GM18519 (cell line): ENCODE results near the gene BATF.

Experiments
- ATAC-seq: cut with Tn5 transposase; IDR thresholded peaks from one replicate; pipeline ENCODE4 v1.9.1; 2021; ENCODE audit warnings: mild to moderate bottlenecking, moderate library complexity; ENCODE audit not compliant: unreplicated experiment, low FRiP score

Gene BATF

DNA sequence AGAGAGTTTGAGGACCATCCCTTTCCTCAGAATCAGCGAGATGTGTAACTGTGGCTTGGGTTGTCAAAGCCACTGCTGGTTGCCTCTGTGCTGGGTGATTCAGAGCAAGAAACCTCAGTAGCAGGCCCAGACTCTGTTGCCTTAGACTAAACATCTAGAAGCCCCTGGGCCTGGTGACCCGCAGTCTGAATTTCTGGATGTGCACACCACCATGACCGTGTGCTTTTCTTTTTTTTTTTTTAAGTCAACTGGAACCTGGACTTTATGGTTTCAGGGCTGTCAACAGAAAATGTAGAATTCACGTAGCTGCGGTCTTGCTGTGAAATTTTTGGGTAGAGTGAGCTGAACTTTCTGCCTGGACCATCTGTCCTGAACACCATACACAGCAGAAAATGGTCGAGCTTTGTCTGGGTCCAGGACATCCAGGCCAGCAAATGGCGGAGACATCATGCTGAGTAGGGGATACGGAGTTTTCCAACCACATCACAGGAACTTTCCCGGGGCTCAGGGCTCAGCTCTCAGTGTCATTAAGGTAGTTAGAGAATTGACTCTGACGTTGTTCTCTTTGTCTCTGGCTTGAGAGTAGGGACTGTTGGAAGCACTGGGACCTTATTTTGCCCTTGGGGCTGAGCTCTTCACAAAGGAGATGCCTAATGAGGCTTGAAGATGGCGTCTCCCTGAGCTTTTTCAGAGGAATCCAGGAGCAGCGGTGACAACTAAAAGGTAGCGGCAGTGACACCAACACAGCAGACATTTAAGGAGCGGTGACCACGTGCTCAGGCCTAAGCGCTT lies 23.0 kb upstream of the BATF start:
- ATAC-seq: no peak

DNA sequence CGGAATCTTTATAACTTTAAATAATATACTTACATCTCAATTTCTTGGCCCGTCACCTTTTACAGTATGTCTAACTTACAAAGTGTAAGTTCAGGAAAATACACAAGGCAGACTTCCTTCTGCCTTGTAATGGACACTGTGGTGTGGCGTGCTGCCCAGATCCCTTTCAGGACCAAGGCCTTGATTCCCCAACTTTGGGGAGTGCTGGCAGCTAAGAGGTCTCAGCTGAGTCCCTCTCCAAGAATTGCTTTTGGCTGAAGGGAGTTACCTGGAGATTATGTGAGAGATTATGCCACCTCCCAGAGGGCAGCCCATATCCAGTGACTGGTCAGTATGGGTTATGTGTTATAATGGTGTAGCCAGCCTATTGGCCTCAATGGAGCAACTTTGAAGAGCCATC lies 21.2 kb upstream of the BATF start:
- no peak for ATAC-seq

DNA sequence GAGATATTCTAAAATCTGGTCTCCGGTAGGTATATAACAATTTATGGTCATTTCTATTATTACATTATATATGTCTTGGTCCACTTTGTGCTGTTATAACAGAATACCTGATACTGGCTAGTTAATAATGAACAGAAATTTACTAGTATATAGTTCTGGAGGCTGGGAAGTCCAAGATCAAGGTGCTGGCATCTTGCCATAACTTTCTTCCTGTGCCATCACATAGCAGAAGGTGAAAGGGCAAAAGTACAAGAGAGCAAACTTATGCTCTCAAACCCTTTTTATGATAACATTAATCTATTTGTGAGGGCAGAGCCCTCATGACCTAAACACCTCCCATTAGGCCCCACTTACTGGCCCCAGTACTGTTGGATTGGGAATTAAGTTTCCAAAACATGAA lies 17.9 kb upstream of the BATF start:
- no peak for ATAC-seq

DNA sequence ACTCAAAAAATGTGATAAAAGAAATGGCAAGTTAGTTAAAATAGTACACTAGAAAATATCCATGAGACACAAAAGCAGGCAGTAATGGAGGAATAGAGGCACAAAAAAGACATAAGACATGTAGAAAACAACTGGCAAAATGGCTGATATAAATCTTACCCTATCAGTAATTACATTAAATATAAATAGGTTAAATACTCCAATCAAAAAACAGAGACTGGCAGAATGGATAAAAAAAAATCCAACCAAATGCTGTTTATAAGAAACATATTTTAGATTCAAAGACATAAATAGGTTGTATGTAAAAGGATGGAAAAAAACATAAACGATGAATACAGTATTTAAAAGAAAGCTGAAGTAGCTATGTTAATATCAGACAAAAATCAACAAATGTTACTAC lies 15.3 kb upstream of the BATF start:
- ATAC-seq: no peak

DNA sequence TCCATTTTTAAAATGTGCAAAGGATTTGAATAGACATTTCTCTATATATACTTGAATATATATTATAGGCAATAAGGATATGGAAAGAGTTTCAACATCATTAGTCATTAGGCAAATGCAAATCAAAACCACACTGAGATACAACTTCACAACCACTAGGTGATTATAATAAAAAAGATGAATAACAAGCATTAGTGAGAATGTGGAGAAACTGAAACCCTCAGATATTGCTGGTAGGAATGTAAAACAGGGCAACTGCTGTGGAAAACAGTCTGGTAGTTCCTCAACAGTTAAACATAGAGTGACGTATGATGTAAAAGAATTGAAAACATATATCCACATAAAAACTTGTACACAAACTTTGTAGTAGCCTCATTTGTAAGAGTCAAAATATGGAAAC lies 11.7 kb upstream of the BATF start:
- ATAC-seq: no peak

DNA sequence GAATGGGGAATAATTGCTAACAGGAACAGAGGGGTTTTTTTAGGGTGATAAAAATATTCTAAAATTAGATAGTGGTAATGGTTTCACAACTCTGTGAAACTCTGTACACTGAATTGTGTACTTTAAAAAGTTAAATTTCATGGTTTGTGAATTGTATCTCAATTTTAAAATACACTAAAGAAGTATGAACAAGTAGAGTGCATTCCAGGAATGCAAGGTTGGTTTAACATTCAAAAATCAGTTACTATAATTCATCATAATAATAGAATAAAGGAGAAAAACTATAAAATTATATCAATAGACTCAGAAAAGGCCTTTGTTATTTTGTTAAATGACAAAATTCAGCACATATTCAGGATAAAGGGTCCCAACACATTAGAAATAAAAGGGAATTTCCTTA lies 11.1 kb upstream of the BATF start:
- ATAC-seq: no peak

DNA sequence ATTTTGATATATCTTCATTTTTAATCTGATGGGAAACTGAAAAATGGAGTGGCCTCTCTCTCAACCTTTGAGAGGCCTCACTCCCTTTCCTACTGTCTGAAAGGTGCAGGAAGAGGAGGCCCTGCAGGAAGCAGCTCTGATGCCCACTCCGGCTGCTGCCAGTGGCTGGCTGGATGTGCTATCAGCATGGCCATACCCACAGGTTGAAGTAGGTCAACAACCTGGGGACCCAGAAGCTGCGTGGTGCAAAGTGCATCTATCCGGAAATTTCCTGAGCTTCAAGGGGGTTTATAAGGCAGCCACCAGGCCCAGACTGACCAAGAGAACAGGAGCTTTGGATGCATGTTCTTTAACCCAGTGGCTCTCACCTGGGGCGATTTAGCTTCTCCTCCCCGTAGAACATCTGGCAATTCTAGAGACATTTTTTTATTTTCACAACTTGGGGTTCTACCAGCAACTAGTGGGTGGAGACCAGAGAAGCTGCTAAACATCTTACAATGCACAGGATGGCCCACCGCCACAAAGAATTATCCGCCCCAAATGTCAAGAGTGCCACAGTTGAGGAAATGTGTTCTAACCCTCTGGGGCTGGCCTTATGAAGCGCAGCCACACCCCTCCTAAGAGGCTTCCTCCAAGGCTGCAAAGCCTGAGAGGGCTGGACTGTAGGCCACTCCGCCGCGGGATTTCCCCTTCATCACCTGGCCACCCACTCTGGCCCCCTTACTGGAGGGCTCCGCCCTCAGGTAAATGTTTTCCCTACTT lies 8.2 kb upstream of the BATF start:
- no peak for ATAC-seq

DNA sequence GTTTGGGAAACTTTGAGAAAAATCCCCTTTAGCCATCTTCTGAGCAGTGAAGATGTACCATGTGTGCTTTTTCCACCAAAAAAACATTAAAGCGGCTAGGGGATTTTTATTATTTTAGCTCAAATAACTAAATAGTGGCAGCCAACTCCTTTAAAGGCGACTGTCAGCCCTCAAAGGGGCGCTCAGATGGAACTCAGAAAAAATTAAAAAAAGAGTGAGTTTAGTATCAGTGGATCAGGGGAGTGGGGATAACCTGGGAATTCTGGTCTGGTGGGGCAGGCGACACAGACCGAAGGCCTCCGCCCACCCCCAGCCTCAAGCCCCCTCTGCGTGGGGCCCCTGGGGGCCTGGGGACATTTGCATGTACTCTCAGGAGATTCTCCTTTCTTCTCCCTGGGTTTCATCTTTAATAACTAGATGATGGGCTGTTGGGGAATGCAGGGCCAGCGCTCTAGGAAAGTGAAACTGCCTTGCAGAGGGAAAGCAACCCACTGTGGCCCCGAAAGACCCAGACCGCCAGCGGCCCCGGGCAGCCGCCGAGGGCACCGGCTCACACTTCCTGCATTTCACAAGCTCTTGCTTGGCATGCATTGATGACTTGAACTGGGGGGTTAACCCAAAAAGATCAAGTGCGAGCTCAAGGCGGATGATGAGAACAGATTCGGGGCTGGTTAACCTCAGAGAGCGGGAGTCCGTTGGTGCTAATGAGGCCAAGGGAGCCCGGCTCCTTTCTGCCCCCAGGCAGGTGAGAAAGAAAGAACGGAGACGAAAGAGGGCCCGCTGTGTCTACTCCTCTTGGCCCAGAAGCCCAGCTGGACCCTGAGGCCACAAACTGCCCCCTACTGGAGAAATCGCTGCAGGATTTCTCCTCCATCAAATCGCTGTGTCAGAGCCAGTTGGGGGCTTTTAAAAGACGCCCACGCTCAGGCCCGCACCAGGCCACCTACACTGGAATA lies 7.3 kb upstream of the BATF start:
- no peak for ATAC-seq

DNA sequence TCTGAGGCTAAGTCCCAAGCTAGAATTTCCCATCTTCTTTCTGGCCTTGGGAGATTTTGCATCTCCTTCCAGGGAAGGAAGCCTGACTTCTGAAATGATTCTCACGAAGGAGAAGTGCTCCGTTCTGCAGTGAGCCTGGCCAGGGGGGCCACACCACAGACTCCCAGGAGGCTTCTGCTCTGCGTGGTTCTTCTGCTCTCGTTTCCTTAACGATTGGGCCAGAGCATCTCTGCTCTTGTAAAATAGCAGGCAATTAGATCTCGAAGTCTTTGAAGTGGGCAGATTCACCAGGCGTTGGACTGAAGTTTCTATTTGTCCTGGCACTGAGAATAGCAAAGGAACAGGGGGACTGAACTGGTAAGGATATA lies 6.7 kb upstream of the BATF start:
- ATAC-seq: no peak

DNA sequence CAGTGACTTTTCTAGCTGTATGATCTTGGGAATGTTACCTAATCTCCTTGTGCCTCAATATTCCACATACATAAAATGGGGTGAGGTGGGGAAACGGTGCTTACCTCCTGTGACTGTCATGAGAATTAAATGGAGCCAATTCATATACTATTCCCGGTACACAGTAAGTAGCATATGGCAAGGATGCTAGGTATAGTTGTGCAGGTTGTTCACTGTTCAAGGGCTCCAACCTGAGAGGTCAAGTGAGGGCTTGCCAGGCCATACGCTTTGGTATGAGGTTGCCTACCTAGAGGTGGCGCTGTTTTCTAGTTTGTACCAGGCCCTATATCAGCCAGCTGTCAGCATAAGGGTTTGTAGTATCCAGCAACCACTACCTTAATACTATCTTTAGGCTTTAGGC lies 3.6 kb upstream of the BATF start:
- no peak for ATAC-seq

DNA sequence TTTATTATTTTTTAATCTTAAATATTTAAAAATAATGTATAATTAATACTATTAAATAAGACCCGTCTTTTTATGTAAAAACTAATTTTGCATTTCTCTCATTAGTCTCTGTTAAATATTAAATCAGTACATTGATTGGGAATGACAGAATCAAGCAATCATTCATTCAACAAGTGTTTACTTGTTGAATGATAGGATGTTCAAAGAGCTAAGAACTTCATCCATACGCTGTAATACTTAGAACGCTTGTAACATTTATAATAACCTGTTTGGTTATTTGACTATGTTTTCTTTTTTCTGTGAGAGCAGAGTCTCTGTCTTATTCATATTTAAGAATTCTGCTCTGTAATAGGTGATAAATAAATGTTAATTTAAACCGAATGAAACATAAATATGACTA lies 2.9 kb upstream of the BATF start:
- no peak for ATAC-seq

DNA sequence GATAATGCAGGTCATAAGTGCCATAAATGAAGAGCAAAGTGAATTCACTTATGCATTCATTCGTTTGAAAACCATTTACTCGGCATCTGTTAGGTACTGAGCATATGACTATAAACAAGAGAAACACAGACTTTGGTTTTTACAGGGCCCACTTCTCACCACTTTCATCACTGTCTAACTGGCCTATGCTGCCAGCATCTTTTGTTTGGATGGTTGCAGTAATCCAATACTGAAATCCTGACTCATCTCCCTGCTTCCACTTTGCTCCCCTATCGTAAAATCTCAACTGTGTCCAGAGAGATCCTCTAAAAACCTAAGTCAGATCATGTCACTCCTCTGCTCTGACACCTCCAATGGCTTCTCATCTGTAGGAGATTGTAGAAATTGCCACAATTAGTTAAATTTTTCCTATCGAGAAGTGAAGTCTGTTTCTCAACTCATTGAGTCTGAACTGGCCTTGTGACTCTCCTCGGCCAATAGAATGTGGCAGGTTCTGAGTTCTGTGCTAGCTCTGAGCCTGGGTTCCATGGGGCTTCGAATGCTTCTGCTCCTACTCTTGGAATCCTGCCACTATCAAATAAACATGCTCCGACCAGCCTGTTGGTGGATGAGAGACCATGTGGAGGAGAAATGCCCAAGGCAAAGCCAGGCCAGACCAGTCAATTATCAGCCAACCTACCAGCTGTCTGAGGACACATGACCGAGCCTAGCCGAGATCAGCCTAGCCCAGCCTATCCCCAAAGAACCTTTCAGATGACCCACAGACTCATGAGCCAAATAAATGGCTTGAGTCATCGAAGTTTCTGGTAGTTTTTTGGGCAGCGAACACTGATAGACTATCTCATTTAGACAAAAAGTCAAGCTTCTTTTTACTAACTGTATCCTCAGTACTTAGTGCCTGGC lies 2.2 kb upstream of the BATF start:
- no peak for ATAC-seq

DNA sequence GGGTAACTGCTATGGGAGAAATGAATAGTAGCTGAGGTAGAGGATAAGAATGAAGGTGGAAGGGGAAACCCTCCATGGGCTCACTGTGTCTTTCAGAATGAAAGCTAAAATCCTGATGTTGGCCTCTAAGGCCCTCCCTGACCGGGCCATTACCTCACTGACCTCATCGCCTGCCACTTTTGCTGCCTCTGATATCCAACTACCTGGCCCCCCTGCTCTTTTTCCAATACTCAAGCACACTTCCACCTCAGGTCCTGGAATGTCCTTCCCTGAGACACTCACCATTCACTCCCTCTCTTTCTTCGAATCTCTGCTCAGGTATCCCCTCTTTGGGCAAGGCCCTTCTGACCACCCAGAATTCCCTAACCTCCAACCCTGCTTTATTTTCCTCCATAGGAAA lies 1.4 kb upstream of the BATF start:
- no peak for ATAC-seq

DNA sequence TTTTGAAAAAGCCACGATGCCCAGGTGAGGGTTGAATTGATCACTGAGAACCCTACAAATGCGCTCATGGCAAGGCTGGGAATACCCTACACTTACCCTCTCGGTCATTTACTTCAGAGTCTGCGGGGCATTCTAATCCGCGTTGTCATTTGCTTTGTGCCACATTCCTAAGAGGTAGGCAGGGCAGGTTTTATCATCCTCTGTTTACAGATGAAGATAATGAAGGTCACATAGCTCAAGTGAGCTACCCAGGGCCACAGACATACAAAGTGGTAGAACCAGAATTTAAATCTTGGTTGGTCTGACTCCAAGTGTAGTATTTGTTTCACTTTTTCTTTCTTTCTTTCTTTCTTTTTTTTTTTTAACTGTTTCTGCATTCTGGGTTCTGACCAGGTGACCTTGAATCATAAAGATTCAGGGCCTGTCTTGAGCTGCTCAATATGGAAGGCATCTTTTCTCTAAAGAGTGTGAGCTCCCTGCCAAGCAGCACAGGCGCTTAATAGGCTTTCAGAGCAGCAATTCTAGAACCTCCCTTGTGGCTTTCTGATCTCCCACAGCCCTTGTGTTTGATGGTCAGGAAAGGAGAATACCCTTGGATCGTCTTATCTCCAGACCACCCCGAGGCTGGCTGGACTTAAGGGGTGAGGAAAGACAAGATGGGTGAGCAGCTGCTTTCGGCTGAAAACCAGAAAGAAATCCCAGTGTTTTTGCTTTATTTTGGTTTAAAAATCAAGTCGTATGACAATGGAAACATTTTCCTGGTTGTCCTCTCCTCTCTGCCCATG lies 662 bp upstream of the BATF start:
- ATAC-seq: no peak

DNA sequence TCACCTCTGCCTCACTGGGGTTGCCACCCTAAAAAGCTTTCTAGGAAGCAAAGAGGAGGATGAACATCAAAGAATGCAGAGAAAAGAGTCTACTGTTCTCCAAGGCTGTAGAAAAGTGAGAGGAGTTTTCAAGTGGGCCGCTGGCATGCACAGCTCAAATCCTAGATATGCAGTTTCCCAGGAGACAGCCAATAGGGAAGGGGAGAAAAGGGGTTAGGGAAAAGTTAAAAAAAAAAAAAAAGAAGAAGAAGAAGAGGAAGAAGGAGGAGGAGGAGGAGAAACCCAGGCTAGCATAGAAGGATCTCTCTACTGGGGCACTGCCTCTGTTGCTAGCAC lies 682 bp downstream of the BATF start:
- no peak for ATAC-seq

DNA sequence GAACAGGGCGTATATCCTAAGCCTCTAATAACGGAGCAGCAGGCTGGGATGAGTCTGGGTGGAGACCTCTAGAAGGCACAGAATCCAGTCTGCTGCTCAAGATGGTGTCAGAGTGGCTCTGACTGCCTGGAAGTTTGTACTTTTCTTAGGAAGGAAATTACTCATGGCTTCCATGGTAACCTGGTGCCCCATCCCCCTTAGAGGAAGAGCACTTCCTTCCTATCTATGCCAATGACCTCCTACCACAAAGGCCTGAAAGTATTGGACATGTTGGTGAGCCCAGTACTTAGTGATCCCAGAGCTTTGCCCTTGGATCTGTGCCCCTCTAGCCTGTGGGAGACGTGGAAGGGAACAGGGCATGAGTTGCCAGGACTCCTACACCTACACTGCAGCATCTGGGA lies 1.5 kb downstream of the BATF start:
- ATAC-seq: no peak

DNA sequence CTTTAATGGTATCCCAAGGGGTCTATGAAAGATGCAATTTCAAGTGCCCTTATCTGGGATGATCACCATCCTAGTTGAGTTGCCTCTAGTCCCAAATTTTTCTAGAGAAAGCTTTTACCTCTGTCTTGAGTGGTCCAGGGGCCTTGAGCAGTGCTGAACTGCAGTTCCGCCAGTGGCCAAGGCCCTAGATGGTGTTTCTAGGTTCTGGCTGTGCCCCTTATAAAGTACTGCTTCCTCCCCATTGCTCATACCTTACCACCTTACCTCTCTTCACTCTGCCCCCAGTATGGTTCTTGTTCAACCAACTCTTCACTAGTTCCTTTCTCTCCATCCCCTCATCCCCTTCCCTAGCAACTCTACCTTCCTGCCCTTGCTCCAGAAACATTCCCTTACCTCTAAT lies 3.7 kb downstream of the BATF start:
- no peak for ATAC-seq

DNA sequence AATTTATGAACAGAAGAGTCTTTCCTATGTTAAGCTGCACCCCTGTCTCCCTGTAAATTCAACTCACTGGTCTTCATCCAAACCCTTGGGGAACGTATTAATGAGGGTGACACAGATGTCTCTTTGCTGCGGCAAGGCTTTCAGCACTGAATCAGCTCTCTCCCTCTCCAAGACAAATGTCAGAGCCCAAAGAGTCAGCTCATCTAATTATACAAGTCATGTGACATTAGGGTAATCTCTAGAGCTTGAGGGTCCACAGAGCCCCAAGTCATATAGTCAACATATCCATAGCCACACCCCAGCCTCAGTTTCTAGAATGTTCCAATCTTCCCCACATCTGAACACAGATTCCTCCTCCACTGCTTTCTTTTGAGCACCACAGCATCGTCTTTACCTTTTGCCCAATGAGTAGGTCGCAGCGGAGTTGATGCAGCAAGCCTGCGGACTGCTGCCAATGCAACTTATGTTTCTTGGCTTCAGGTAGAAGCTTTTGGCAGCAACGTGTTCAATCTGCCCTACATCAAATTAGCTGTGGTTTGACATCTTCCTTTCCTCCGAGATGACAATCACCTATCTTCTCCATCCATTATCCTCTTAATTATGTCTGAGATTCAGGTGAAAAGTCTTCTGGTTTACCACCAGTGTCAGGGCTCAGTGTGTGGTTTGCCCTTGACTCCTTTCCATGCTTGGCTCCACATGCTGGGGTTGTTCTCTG lies 5.3 kb downstream of the BATF start:
- no peak for ATAC-seq

DNA sequence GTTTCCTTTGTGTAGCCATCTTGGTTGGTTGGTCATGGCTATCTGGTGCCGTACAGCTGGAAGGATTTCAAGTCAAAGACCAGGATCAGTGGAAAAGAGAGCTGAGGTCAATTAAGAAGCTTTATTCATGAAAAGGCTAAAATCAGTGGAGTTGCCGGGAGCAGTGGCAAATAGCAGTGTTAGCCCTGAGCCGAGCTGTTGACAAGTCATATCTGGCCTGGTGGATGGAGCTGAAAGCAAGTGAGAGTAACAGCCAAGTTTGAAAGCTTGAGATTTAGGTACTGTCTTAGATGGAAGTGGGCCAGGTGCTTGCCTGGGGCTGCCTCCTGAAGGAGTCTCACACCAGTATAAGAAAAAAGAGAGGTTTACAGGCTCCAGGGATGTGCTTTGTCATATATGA lies 9.0 kb downstream of the BATF start:
- no peak for ATAC-seq
